Measurements from ENCODE around the gene DDX46.
"Not testable (repeated sequence)": the region's sequence is repeated elsewhere in the genome, so short reads cannot be mapped to it uniquely, and the experiment has no call there.

Gene DDX46

GRCh38 chr5:134758504-134759341 lies at the start of gene DDX46:
DDX46 (plus strand) TSS chr5:134758779; CDS start chr5:134758939, 160 bp downstream.
- DNase-seq (ENCODE audit: low read depth, low spot score): peak; percentile 88

- no peak for DNase-seq (ENCODE audit: low read depth, low spot score)
Measured at GRCh38 chr5:134714120-134714519, 44.5 kb upstream of the DDX46 start.

GRCh38 chr5:134714541-134714940 lies 44.0 kb upstream of the DDX46 start:
- no peak for DNase-seq (ENCODE audit: low read depth, low spot score)

GRCh38 chr5:134715466-134715865 lies 43.1 kb upstream of the DDX46 start:
- not testable (repeated sequence) for DNase-seq (ENCODE audit: low read depth, low spot score)

GRCh38 chr5:134724872-134725271 lies 33.7 kb upstream of the DDX46 start:
- DNase-seq (ENCODE audit: low read depth, low spot score): no peak

GRCh38 chr5:134732819-134733218 lies 25.8 kb upstream of the DDX46 start:
- no peak for DNase-seq (ENCODE audit: low read depth, low spot score)

- DNase-seq (ENCODE audit: low read depth, low spot score): no peak
Measured at GRCh38 chr5:134735243-134735642, 23.3 kb upstream of the DDX46 start.

- DNase-seq (ENCODE audit: low read depth, low spot score): no peak
Measured at GRCh38 chr5:134736173-134736812, 22.3 kb upstream of the DDX46 start.

- DNase-seq (ENCODE audit: low read depth, low spot score): peak; percentile 94
Measured at GRCh38 chr5:134738133-134738962, 20.2 kb upstream of the DDX46 start, which contains the start of gene CAMLG. CAMLG (plus strand) TSS chr5:134738548; CDS start chr5:134738621, 73 bp downstream.

- DNase-seq (ENCODE audit: low read depth, low spot score): no peak
Measured at GRCh38 chr5:134738963-134739661, 19.5 kb upstream of the DDX46 start.

- no peak for DNase-seq (ENCODE audit: low read depth, low spot score)
Measured at GRCh38 chr5:134741052-134741451, 17.5 kb upstream of the DDX46 start.

- no peak for DNase-seq (ENCODE audit: low read depth, low spot score)
Measured at GRCh38 chr5:134742134-134742533, 16.4 kb upstream of the DDX46 start.

GRCh38 chr5:134749415-134749814 lies 9.2 kb upstream of the DDX46 start:
- no peak for DNase-seq (ENCODE audit: low read depth, low spot score)

GRCh38 chr5:134758176-134758503 lies 439 bp upstream of the DDX46 start:
- DNase-seq (ENCODE audit: low read depth, low spot score): no peak

GRCh38 chr5:134767528-134768291 lies 9.1 kb downstream of the DDX46 start:
- DNase-seq (ENCODE audit: low read depth, low spot score): not testable (repeated sequence)

- no peak for DNase-seq (ENCODE audit: low read depth, low spot score)
Measured at GRCh38 chr5:134769206-134769605, 10.6 kb downstream of the DDX46 start.

GRCh38 chr5:134772461-134773125 lies 14.0 kb downstream of the DDX46 start:
- no peak for DNase-seq (ENCODE audit: low read depth, low spot score)

GRCh38 chr5:134777366-134777765 lies 18.8 kb downstream of the DDX46 start:
- DNase-seq (ENCODE audit: low read depth, low spot score): no peak

GRCh38 chr5:134784241-134784920 lies 25.8 kb downstream of the DDX46 start:
- DNase-seq (ENCODE audit: low read depth, low spot score): no peak
